Trophoblast cell (in vitro differentiated cells and primary cell): ENCODE measurements around the gene SLCO2B1.

Experiments
- DNase-seq, 2 donors: peaks; one replicate each; pipeline ENCODE4 v3.0.0-alpha.2; 2016
- H2AFZ ChIP-seq: 2 replicates; pipeline ENCODE4 v1.6.1; 2013; ENCODE audit warnings: low read length, moderate library complexity, mild to moderate bottlenecking; ENCODE audit not compliant: insufficient read depth, poor library complexity
- H2AK5ac ChIP-seq: 2 replicates; pipeline ENCODE4 v1.6.1; 2013; ENCODE audit warnings: mild to moderate bottlenecking, low read length
- H2BK120ac ChIP-seq: 2 replicates; pipeline ENCODE4 v1.6.1; 2013; ENCODE audit warnings: low read length, mild to moderate bottlenecking, moderate library complexity; ENCODE audit not compliant: insufficient read depth, poor library complexity
- H2BK12ac ChIP-seq: 2 replicates; pipeline ENCODE4 v1.6.1; 2013; ENCODE audit warnings: mild to moderate bottlenecking, low read length, moderate library complexity
- H2BK5ac ChIP-seq: 2 replicates; pipeline ENCODE4 v1.6.1; 2013; ENCODE audit warnings: low read length, low read depth, moderate library complexity, mild to moderate bottlenecking; ENCODE audit not compliant: poor library complexity
- H3K14ac ChIP-seq: 2 replicates; pipeline ENCODE4 v1.6.1; 2013; ENCODE audit warnings: mild to moderate bottlenecking, low read length
- H3K18ac ChIP-seq: 2 replicates; pipeline ENCODE4 v1.6.1; 2013; ENCODE audit warnings: mild to moderate bottlenecking, low read length
- H3K23ac ChIP-seq: 2 replicates; pipeline ENCODE4 v1.6.1; 2013; ENCODE audit warnings: low read length
- H3K27ac ChIP-seq: 2 replicates; pipeline ENCODE4 v1.5.1; 2013; ENCODE audit warnings: low read depth, mild to moderate bottlenecking, inconsistent platforms, low read length, moderate library complexity
- H3K27me3 ChIP-seq: 2 replicates; pipeline ENCODE4 v1.6.1; 2013; ENCODE audit warnings: inconsistent platforms, mild to moderate bottlenecking, low read length, moderate library complexity; ENCODE audit not compliant: insufficient read depth
- H3K36me3 ChIP-seq, 2 experiments: 1 replicate in 1 of 2; 2 replicates in 1 of 2; pipeline ENCODE4 v1.6.1; 2013; ENCODE audit warnings: low read length in 2 of 2, mild to moderate bottlenecking in 2 of 2, moderate library complexity in 1 of 2; ENCODE audit not compliant: insufficient read depth in 2 of 2, control insufficient read depth in 1 of 2
- H3K4ac ChIP-seq: 2 replicates; pipeline ENCODE4 v1.6.1; 2013; ENCODE audit warnings: low read depth, mild to moderate bottlenecking, low read length, moderate library complexity
- H3K4me1 ChIP-seq, 2 experiments: 1 replicate in 1 of 2; 2 replicates in 1 of 2; pipeline ENCODE4 v1.6.1; 2013; ENCODE audit warnings: low read length in 2 of 2, mild to moderate bottlenecking in 2 of 2, moderate library complexity in 1 of 2; ENCODE audit not compliant: insufficient read depth in 2 of 2, control insufficient read depth in 1 of 2
- H3K4me2 ChIP-seq: 2 replicates; pipeline ENCODE4 v1.6.1; 2013; ENCODE audit warnings: inconsistent platforms, mild to moderate bottlenecking, low read length, moderate library complexity
- H3K4me3 ChIP-seq: 2 replicates; pipeline ENCODE4 v1.5.1; 2013; ENCODE audit warnings: mild to moderate bottlenecking, low read depth, low read length, inconsistent platforms
- H3K79me1 ChIP-seq: one replicate; pipeline ENCODE4 v1.6.1; 2013; ENCODE audit warnings: low read length
- H3K79me2 ChIP-seq: 2 replicates; pipeline ENCODE4 v1.6.1; 2013; ENCODE audit warnings: low read length, mild to moderate bottlenecking; ENCODE audit not compliant: control insufficient read depth, insufficient read depth, poor library complexity
- H3K9ac ChIP-seq: 2 replicates; pipeline ENCODE4 v1.6.1; 2013; ENCODE audit warnings: mild to moderate bottlenecking, low read length
- H3K9me3 ChIP-seq: 2 replicates; pipeline ENCODE4 v1.6.1; 2013; ENCODE audit warnings: low read depth, mild to moderate bottlenecking, control low read depth, inconsistent platforms, low read length; ENCODE audit not compliant: insufficient read depth
- H4K12ac ChIP-seq: 2 replicates; pipeline ENCODE4 v1.6.1; 2013; ENCODE audit warnings: low read depth, mild to moderate bottlenecking, low read length, moderate library complexity
- H4K8ac ChIP-seq: 2 replicates; pipeline ENCODE4 v1.6.1; 2013; ENCODE audit warnings: low read depth, mild to moderate bottlenecking, low read length, moderate library complexity
- H4K91ac ChIP-seq: one replicate; pipeline ENCODE4 v1.6.1; 2013; ENCODE audit warnings: low read depth, mild to moderate bottlenecking, low read length, moderate library complexity
- WGBS: extraction: QIAGEN DNeasy Blood & Tissue Kit; methylation state at CpG from one replicate; pipeline ENCODE4 v1.1.7; 2013; ENCODE audit warnings: missing lambda C conversion rate; ENCODE audit not compliant: insufficient read length, insufficient coverage; ENCODE audit errors: extremely low coverage; 5-methylcytosine and 5-hydroxymethylcytosine counted together

Gene SLCO2B1

GRCh38 chr11:75170516-75171201 is 19.8 kb downstream of the SLCO2B1 start:
- H2AFZ ChIP-seq = no peak overlapping the region
- H3K36me3 ChIP-seq = no peaks in the 10 kb centered on the region
- peaks cover 2% of the 10 kb centered on the region in 2 experiments for H3K4me1 ChIP-seq
- H3K23ac ChIP-seq = no peak overlapping the region
- no peak overlapping the region for H4K12ac ChIP-seq
- no peaks in the 10 kb centered on the region for H3K9me3 ChIP-seq
- no peak overlapping the region for H3K14ac ChIP-seq
- no peak overlapping the region for H4K8ac ChIP-seq
- DNase-seq = no peak
- no peaks in the 10 kb centered on the region for H3K79me1 ChIP-seq
- no peak overlapping the region for H3K4me3 ChIP-seq
- peaks cover 2% of the 10 kb centered on the region for H3K27me3 ChIP-seq
- no peak overlapping the region for H4K91ac ChIP-seq
- H3K4me2 ChIP-seq = no peak overlapping the region
- H3K79me2 ChIP-seq = no peaks in the 10 kb centered on the region
- H2AK5ac ChIP-seq = no peak overlapping the region
- H3K4ac ChIP-seq = no peak overlapping the region
- no CpG with 5 or more reads among the region's 18 CpGs for WGBS
- no peak overlapping the region for H3K9ac ChIP-seq
- H3K18ac ChIP-seq = no peak overlapping the region
- H2BK5ac ChIP-seq = no peak overlapping the region
- H3K27ac ChIP-seq = no peak overlapping the region
- H2BK120ac ChIP-seq = no peak overlapping the region
- no peak overlapping the region for H2BK12ac ChIP-seq

GRCh38 chr11:75173336-75173735 is 22.4 kb downstream of the SLCO2B1 start:
- Histone ChIP-seq H4K8ac (no peak overlapping the region), H3K18ac (no peak overlapping the region), H2BK5ac (no peak overlapping the region), H3K9ac (no peak overlapping the region), H2BK12ac (no peak overlapping the region), H3K27ac (no peak overlapping the region), H3K14ac (no peak overlapping the region), H2BK120ac (no peak overlapping the region), H4K91ac (no peak overlapping the region), H3K27me3 (peaks cover 2% of the 10 kb centered on the region), H2AFZ (no peak overlapping the region), H3K79me2 (no peaks in the 10 kb centered on the region), H3K79me1 (no peaks in the 10 kb centered on the region), H3K23ac (no peak overlapping the region), H3K4me1 (peaks cover 4 to 5% of the 10 kb centered on the region in 2 experiments), H3K4ac (no peak overlapping the region), H3K4me3 (no peak overlapping the region), H4K12ac (no peak overlapping the region), H3K9me3 (peaks cover 2% of the 10 kb centered on the region), H3K4me2 (no peak overlapping the region), H3K36me3 (no peaks in the 10 kb centered on the region), H2AK5ac (no peak overlapping the region)
- no peak for DNase-seq
- no CpG with 5 or more reads among the region's 7 CpGs for WGBS

DNA sequence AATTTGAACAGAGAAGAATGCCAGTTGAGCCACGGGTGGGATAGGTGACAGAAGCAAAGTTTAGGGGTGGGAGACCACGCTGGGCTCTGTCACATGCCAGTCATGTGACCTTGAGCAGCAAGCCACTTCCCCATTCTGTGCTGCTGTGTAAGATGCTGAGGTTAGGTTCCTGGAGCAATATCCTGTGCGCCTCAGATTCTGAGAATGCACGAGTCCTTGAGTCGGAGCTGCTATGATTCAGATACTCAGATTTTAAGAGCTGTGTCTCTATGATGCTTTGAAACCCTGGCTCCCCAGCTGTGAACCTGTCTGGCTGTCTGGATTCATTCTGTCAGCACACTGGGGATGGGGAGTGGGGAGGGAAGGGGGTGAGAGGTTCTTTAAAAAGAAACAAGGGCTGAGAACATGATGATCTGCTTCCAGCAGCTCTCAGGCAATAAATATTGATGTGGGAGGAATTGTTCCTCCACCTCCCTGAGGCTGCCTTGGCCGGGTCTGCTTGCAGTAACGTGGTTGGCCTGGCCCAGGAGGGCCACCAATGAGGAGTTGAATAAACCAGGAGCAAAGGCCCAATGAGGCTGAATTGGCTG is 24.0 kb downstream of the SLCO2B1 start:
- Histone ChIP-seq H4K8ac (no peak overlapping the region), H3K9ac (no peak overlapping the region), H3K4me2 (no peak overlapping the region), H3K4me3 (no peak overlapping the region), H2AFZ (no peak overlapping the region), H2BK5ac (no peak overlapping the region), H2AK5ac (no peak overlapping the region), H3K27me3 (peaks cover 2% of the 10 kb centered on the region), H3K4ac (no peak overlapping the region), H2BK12ac (no peak overlapping the region), H4K12ac (no peak overlapping the region), H3K4me1 (peaks cover 4 to 5% of the 10 kb centered on the region in 2 experiments), H3K18ac (no peak overlapping the region), H3K79me2 (no peaks in the 10 kb centered on the region), H3K23ac (no peak overlapping the region), H3K9me3 (peaks cover 2% of the 10 kb centered on the region), H3K79me1 (no peaks in the 10 kb centered on the region), H3K14ac (no peak overlapping the region), H3K27ac (no peak overlapping the region), H2BK120ac (no peak overlapping the region), H3K36me3 (no peaks in the 10 kb centered on the region), H4K91ac (no peak overlapping the region)
- DNase-seq = peak in 1 of 2 donors; percentile 42
- WGBS = no CpG with 5 or more reads among the region's 7 CpGs

DNA sequence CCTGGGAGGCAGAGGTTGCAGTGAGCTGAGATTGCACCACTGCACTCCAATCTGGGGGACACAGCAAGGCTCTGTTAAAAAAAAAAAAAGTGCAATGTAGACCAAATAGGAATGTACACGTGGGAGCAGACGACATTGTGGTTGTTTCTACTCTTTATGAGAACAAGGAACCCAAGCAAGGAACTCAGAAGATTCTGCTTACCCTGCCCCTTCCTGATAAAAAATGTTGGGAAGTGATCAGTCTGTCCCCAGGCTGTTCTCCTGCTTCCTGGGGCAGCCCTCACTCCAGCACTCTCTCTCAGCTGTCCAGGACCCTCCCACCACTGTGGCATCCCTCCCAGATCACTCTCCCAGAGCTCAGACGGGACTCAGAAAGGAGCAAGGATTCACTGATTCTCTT is 31.8 kb downstream of the SLCO2B1 start:
- WGBS = no CpG with 5 or more reads among the region's 3 CpGs
- H3K4ac ChIP-seq = no peak overlapping the region
- H3K23ac ChIP-seq = no peak overlapping the region
- H3K36me3 ChIP-seq = no peaks in the 10 kb centered on the region
- H2BK120ac ChIP-seq = no peak overlapping the region
- H2BK5ac ChIP-seq = no peak overlapping the region
- no peaks in the 10 kb centered on the region for H3K9me3 ChIP-seq
- H3K18ac ChIP-seq = no peak overlapping the region
- H2BK12ac ChIP-seq = no peak overlapping the region
- no peak overlapping the region for H3K4me2 ChIP-seq
- H3K79me1 ChIP-seq = peaks cover 16% of the 10 kb centered on the region
- peaks cover 19 to 21% of the 10 kb centered on the region in 2 experiments for H3K4me1 ChIP-seq
- H3K79me2 ChIP-seq = no peaks in the 10 kb centered on the region
- H3K27me3 ChIP-seq = no peaks in the 10 kb centered on the region
- H3K27ac ChIP-seq = no peak overlapping the region
- H2AFZ ChIP-seq = no peak overlapping the region
- H4K8ac ChIP-seq = no peak overlapping the region
- H3K4me3 ChIP-seq = no peak overlapping the region
- H2AK5ac ChIP-seq = no peak overlapping the region
- H3K14ac ChIP-seq = no peak overlapping the region
- H3K9ac ChIP-seq = no peak overlapping the region
- DNase-seq = no peak
- H4K12ac ChIP-seq = no peak overlapping the region
- no peak overlapping the region for H4K91ac ChIP-seq
